Fibroblast of lung (primary cell): ENCODE measurements around the gene ANGPTL2. TPM values are rescaled to one million over a fixed set of nuclear protein-coding genes. Genes with fewer than 3 reads are reported as not detected.

ENCODE experiments used
- DNase-seq, 2 donors: peaks; one replicate each; pipeline versions ENCODE4 v3.0.0 to v3.0.0-alpha.2; 2010; ENCODE audit warnings: low read depth in 2 of 2
- H2AFZ ChIP-seq: 2 replicates; pipeline ENCODE4 v1.5.1; 2012; ENCODE audit warnings: low read length, control low read depth, inconsistent platforms
- H3K27ac ChIP-seq: 2 replicates; pipeline ENCODE4 v1.5.1; 2011; ENCODE audit warnings: low read length, control low read depth; ENCODE audit not compliant: insufficient read depth
- H3K27me3 ChIP-seq: 2 replicates; pipeline ENCODE4 v1.5.1; 2011; ENCODE audit warnings: mild to moderate bottlenecking, low read length; ENCODE audit not compliant: control insufficient read depth, insufficient read depth
- H3K36me3 ChIP-seq: 2 replicates; pipeline ENCODE4 v1.5.1; 2011; ENCODE audit warnings: low read length; ENCODE audit not compliant: control insufficient read depth, insufficient read depth
- H3K4me1 ChIP-seq: 2 replicates; pipeline ENCODE4 v1.5.1; 2011; ENCODE audit warnings: low read length; ENCODE audit not compliant: control insufficient read depth, insufficient read depth; ENCODE audit errors: extremely low read depth
- H3K4me2 ChIP-seq: 2 replicates; pipeline ENCODE4 v1.5.1; 2011; ENCODE audit warnings: low read length, control low read depth; ENCODE audit not compliant: insufficient read depth; ENCODE audit errors: extremely low read depth
- H3K4me3 ChIP-seq, 4 experiments: fragments of 200-600 bp in 1 of 4; sonication (generic) in 1 of 4; replicated peaks in 1 of 4; 2 replicates each; pipeline ENCODE4 v1.5.1; 2011 to 2016; ENCODE audit warnings: low read length in 4 of 4, low read depth in 3 of 4, mild to moderate bottlenecking in 3 of 4, control low read depth in 2 of 4, inconsistent platforms in 1 of 4, mixed read lengths in 1 of 4; ENCODE audit not compliant: insufficient read depth in 1 of 4; ENCODE audit errors: control extremely low read depth in 1 of 4
- H3K79me2 ChIP-seq: 2 replicates; pipeline ENCODE4 v1.5.1; 2012; ENCODE audit warnings: mild to moderate bottlenecking, low read length, inconsistent platforms; ENCODE audit not compliant: control insufficient read depth, insufficient read depth
- H3K9ac ChIP-seq: 2 replicates; pipeline ENCODE4 v1.5.1; 2011; ENCODE audit warnings: mild to moderate bottlenecking, low read length, control low read depth; ENCODE audit not compliant: insufficient read depth
- H3K9me3 ChIP-seq: 2 replicates; pipeline ENCODE4 v1.5.1; 2012; ENCODE audit warnings: low read depth, low read length; ENCODE audit not compliant: control insufficient read depth, insufficient read depth
- H4K20me1 ChIP-seq: 2 replicates; pipeline ENCODE4 v1.5.1; 2011; ENCODE audit warnings: low read length; ENCODE audit not compliant: control insufficient read depth, insufficient read depth; ENCODE audit errors: extremely low read depth
- EZH2 ChIP-seq: IDR thresholded peaks from 2 replicates; pipeline ENCODE4 v1.5.1; 2012; ENCODE audit warnings: low read length, control low read depth, mild to moderate bottlenecking; ENCODE audit errors: missing control alignments
- polyA plus RNA-seq, 2 donors: library from polyadenylated mRNA; depleted of rRNA in 1 of 2; stranded (reverse) in 1 of 2; unstranded in 1 of 2; fragments of >200 nt; gene quantifications; 2 replicates each; pipeline ENCODE4 v1.2.1, GENCODE V29; 2011 to 2012; ENCODE audit warnings: missing spikeins in 1 of 2
- total RNA-seq: library from RNA; depleted of rRNA; stranded (reverse); fragments of >200 nt; gene quantifications from 2 replicates; pipeline ENCODE4 v1.2.1, GENCODE V29; 2014
- TF ChIP-seq, protein P1 (sequence below), 2 donors: IDR thresholded peaks in 1 of 2; conservative IDR thresholded peaks in 1 of 2; 1 replicate in 1 of 2; 2 replicates in 1 of 2; pipeline ENCODE4 v1.5.1; 2011 to 2012; ENCODE audit warnings: low read length in 2 of 2, control low read depth in 1 of 2, inconsistent platforms in 1 of 2, low read depth in 1 of 2, mild to moderate bottlenecking in 1 of 2

ANGPTL2 gene
- total and polyA plus RNA-seq, 2 donors (not counting 1 experiment from before 2014, with no cell fraction given), result 128 to 163 TPM

DNA sequence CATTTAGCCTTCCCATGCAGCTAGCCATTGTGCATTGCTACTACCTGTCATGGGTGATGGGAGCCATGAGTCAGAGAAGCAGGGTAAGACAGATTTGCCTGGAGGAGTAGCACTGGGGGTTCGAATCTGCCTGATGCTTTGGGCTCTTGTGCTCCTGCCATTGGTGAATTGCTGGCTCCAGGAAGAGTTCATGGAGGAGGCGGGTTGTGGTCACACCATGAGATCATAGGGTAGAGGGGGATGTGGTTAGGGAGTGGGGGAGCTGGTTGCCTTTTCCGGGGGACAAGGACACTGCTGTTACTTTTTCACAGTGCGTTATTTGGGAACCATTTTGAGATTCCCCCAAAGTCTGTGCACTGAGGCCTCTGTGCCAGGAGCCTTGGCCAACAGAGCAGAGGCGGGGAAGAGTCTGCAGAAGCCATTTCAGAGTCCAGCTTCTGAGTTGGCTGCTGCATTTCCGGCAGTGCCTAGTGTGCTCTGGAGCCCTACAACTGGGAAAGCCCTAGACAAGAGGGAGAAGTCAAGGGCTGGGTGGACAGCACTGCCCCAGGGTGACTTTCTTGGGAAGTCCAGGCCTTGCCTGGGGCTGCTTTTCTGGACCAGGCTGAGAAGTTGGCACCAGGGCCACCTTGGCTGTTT, 6.2 kb downstream of the ANGPTL2 start:
- Histone ChIP-seq H3K36me3 (peaks cover 2% of the 10 kb centered on the region), H3K9ac (no peak overlapping the region), H3K79me2 (peaks cover 18% of the 10 kb centered on the region), H2AFZ (no peak overlapping the region), H3K27me3 (no peaks in the 10 kb centered on the region), H3K9me3 (no peaks in the 10 kb centered on the region), H4K20me1 (no peaks in the 10 kb centered on the region), H3K4me3 (no peak overlapping the region), H3K4me1 (peaks cover 11% of the 10 kb centered on the region), H3K27ac (no peak overlapping the region), H3K4me2 (no peak overlapping the region)
- DNase-seq, result no peak
- no peak for TF ChIP-seq EZH2
- TF ChIP-seq, protein P1, sequence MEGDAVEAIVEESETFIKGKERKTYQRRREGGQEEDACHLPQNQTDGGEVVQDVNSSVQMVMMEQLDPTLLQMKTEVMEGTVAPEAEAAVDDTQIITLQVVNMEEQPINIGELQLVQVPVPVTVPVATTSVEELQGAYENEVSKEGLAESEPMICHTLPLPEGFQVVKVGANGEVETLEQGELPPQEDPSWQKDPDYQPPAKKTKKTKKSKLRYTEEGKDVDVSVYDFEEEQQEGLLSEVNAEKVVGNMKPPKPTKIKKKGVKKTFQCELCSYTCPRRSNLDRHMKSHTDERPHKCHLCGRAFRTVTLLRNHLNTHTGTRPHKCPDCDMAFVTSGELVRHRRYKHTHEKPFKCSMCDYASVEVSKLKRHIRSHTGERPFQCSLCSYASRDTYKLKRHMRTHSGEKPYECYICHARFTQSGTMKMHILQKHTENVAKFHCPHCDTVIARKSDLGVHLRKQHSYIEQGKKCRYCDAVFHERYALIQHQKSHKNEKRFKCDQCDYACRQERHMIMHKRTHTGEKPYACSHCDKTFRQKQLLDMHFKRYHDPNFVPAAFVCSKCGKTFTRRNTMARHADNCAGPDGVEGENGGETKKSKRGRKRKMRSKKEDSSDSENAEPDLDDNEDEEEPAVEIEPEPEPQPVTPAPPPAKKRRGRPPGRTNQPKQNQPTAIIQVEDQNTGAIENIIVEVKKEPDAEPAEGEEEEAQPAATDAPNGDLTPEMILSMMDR (conservative IDR thresholded peaks at IDR 0.05 in 1 of 2, IDR thresholded peaks at IDR 0.05 in 1 of 2; ENCODE audit: low read depth in 1 of 2, low read length in 2 of 2), result no peak

DNA sequence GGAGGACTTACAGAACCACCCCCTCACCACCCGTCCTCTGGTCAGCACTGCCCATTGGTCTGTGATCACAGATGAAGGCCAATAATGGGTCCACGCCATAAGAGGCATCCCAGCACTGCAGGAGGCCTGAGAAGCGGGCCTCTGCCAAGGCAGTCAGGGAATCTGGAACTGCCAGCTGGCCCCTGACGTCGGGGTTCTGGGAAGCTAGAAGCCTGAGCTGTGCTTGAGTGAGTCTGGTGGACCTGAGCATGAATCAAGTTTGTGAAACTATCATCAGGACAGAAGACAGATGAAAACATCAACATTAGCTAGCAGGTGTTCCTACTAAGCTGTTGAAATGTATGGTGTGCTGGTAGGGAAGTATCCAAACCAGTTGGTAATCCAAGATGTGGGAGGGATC, 7.8 kb downstream of the ANGPTL2 start:
- Histone ChIP-seq H3K27me3 (no peaks in the 10 kb centered on the region), H3K9ac (no peak overlapping the region), H4K20me1 (no peaks in the 10 kb centered on the region), H3K9me3 (no peaks in the 10 kb centered on the region), H3K27ac (no peak overlapping the region), H2AFZ (no peak overlapping the region), H3K79me2 (peaks cover 7% of the 10 kb centered on the region), H3K36me3 (no peaks in the 10 kb centered on the region), H3K4me1 (peaks cover 7% of the 10 kb centered on the region), H3K4me2 (no peak overlapping the region), H3K4me3 (no peak overlapping the region)
- TF ChIP-seq, protein P1 (conservative IDR thresholded peaks at IDR 0.05 in 1 of 2, IDR thresholded peaks at IDR 0.05 in 1 of 2; ENCODE audit: low read depth in 1 of 2, low read length in 2 of 2), result no peak
- no peak for TF ChIP-seq EZH2
- DNase-seq, result no peak

DNA sequence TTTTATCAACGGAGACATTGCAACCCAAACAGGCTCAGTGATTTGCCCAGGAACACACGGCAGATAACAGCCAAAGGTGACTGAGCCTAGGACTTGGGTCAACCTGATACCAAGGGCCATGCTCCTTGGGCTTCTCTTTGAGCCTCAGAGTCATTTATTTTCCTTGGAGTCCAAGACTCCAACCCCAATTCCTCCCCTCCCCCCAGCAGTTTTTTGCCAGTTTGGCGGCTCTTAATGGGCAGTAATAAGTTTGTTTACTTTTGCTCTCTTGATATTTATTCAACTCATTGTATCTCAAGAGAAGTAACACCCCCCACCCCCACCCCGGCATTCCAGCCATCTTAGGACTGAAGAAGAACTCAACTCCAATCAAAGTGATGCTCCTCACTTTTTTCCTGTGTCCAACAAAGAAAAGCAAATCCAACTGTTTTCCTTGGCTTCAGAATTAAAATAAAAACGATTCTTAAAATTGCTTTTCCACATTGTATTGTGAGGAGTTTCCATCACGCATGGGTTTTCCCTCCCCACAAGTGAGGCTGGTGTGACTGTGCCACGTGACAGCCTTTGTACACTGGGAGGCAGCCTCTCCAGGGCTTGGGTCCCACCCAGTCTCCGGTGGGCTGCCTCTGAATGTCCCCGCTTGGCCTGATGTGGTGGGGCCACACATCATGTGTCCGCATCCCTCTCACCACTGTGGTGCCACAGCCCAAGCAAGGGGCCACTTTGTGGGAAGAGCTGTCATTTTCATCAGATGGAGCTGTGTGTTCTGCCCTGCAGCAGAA, 9.1 kb downstream of the ANGPTL2 start:
- TF ChIP-seq EZH2, result no peak
- DNase-seq, result no peak
- no peak overlapping the region for H3K4me3 ChIP-seq
- H3K27ac ChIP-seq, result no peak overlapping the region
- no peak overlapping the region for H3K9ac ChIP-seq
- no peak overlapping the region for H2AFZ ChIP-seq
- H3K9me3 ChIP-seq, result no peaks in the 10 kb centered on the region
- H3K36me3 ChIP-seq, result peaks cover 2% of the 10 kb centered on the region
- no peaks in the 10 kb centered on the region for H3K79me2 ChIP-seq
- H4K20me1 ChIP-seq, result no peaks in the 10 kb centered on the region
- no peaks in the 10 kb centered on the region for H3K27me3 ChIP-seq
- no peak overlapping the region for H3K4me2 ChIP-seq
- H3K4me1 ChIP-seq, result peaks cover 4% of the 10 kb centered on the region
